ENCODE data around the gene CEP83. TPM values are rescaled to one million over a fixed set of nuclear protein-coding genes. Genes with fewer than 3 reads are reported as not detected.

CEP83 gene
- total RNA-seq, 1 donor from 2014 or later = 24.0 TPM

- TF ChIP-seq, protein P1, sequence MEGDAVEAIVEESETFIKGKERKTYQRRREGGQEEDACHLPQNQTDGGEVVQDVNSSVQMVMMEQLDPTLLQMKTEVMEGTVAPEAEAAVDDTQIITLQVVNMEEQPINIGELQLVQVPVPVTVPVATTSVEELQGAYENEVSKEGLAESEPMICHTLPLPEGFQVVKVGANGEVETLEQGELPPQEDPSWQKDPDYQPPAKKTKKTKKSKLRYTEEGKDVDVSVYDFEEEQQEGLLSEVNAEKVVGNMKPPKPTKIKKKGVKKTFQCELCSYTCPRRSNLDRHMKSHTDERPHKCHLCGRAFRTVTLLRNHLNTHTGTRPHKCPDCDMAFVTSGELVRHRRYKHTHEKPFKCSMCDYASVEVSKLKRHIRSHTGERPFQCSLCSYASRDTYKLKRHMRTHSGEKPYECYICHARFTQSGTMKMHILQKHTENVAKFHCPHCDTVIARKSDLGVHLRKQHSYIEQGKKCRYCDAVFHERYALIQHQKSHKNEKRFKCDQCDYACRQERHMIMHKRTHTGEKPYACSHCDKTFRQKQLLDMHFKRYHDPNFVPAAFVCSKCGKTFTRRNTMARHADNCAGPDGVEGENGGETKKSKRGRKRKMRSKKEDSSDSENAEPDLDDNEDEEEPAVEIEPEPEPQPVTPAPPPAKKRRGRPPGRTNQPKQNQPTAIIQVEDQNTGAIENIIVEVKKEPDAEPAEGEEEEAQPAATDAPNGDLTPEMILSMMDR (conservative IDR thresholded peaks at IDR 0.05; ENCODE audit: low read depth, low read length) = no peak
- DNase-seq (ENCODE audit: low read depth) = no peak
- H3K4me3 ChIP-seq (ENCODE audit: low read depth, low read length) = no peak overlapping the region
Observed at GRCh38 chr12:94498698-94499097, 39.0 kb upstream of the CEP83 start.

- no peak overlapping the region for H3K4me3 ChIP-seq (ENCODE audit: low read depth, low read length)
- TF ChIP-seq, protein P1 (conservative IDR thresholded peaks at IDR 0.05; ENCODE audit: low read depth, low read length) = no peak
- no peak for DNase-seq (ENCODE audit: low read depth)
Observed at GRCh38 chr12:94498073-94498472, 38.4 kb upstream of the CEP83 start.

DNA sequence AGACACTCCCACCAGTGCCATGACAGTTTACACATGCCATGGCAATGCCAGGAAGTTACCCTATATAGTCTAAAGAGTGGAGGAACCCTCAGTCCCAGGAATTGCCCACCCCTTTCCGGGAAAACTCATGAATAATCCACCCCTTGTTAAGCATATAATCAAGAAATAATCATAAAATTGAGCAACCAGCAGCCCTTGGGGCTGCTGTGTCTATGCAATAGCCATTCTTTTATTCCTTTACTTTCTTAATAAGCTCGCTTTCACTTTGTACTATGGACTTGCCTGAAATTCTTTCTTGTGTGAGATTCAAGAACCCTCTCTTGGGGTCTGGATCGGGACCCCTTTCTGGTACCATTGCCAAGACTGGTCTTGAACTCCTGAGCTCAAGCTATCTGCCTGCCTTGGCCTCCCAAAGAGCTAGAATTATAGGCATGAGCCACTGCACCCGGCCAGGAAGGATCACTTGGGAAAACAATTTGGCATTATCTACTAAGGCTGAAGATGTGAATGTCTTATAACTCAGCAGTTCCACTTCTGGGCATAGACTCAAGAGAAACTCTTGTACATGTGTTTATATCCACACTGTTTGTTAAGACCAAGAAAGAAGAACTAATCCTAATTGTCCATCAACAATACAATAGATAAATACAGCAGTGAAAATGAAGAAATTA is 35.9 kb upstream of the CEP83 start:
- DNase-seq (ENCODE audit: low read depth) = no peak
- TF ChIP-seq, protein P1 (conservative IDR thresholded peaks at IDR 0.05; ENCODE audit: low read depth, low read length) = no peak
- H3K4me3 ChIP-seq (ENCODE audit: low read depth, low read length) = no peak overlapping the region

DNA sequence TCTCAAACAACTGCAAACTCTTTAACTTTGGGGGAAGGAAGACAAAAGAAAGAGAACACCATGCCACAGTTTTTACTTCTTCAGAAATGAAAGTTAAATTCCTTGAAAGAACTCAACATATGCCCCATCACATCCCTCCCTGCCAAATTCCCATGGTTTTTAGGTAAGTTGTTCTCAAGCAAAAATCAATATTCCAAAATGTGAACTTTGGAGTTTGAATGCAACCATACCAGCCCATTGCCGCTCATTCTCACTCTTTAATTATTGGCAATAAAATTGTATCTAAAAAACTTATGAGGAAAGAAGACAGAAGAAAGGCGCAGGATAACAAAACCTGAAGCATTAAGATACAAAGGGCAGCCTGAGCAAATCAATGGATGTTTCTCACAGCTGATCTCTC is 31.8 kb upstream of the CEP83 start:
- no peak for DNase-seq (ENCODE audit: low read depth)
- TF ChIP-seq, protein P1 (conservative IDR thresholded peaks at IDR 0.05; ENCODE audit: low read depth, low read length) = no peak
- no peak overlapping the region for H3K4me3 ChIP-seq (ENCODE audit: low read depth, low read length)

- H3K4me3 ChIP-seq (ENCODE audit: low read depth, low read length) = no peak overlapping the region
- TF ChIP-seq, protein P1 (conservative IDR thresholded peaks at IDR 0.05; ENCODE audit: low read depth, low read length) = no peak
- DNase-seq (ENCODE audit: low read depth) = no peak
Observed at GRCh38 chr12:94488463-94488862, 28.8 kb upstream of the CEP83 start.

- DNase-seq (ENCODE audit: low read depth) = no peak
- no peak overlapping the region for H3K4me3 ChIP-seq (ENCODE audit: low read depth, low read length)
- TF ChIP-seq, protein P1 (conservative IDR thresholded peaks at IDR 0.05; ENCODE audit: low read depth, low read length) = no peak
Observed at GRCh38 chr12:94481734-94482133, 22.1 kb upstream of the CEP83 start.

DNA sequence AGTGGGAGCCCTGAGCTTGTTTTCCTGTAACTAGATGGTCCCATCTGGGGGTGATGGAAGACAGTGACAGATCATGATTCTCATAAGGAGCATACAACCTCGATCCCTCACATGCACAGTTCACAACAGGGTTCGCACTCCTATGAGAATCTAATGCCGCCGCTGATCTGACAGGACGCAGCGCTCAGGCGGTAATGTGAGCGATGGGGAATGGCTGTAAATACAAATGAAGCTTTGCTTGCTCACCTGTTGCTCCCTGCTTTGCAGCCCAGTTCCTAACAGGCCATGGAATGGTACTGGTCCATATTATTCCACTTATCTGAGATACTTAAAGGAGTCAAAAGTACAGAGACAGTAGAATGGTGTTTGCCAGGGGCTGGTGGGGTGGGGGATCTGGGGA is 9.9 kb upstream of the CEP83 start:
- TF ChIP-seq, protein P1 (conservative IDR thresholded peaks at IDR 0.05; ENCODE audit: low read depth, low read length) = no peak
- no peak overlapping the region for H3K4me3 ChIP-seq (ENCODE audit: low read depth, low read length)
- DNase-seq (ENCODE audit: low read depth) = no peak

Data from epithelial cell of proximal tubule (primary cell).